ENCODE results near the gene UBN1.
A peak's percentile ranks its signal among the peaks of the same experiment; 100 is the strongest.

UBN1 gene

GRCh38 chr16:4880006-4880580 lies 32.8 kb downstream of the UBN1 start:
- Histone ChIP-seq H2BK5ac (ENCODE audit: low read depth, low read length, poor library complexity, severe bottlenecking) (no peak overlapping the region), H4K8ac (ENCODE audit: low read length) (no peak overlapping the region), H3K9ac (ENCODE audit: low read length) (no peak overlapping the region), H3K23ac (ENCODE audit: low read length in 2 of 2) (no peak overlapping the region), H3K4me2 (ENCODE audit: low read length, poor library complexity, severe bottlenecking) (no peak overlapping the region), H3K9me3 (ENCODE audit: control insufficient read depth, low read length) (no peaks in the 10 kb centered on the region), H2AFZ (ENCODE audit: low read depth, low read length) (no peak overlapping the region), H3K4ac (ENCODE audit: low read depth in 1 of 2, low read length in 2 of 2) (no peak overlapping the region), H3K14ac (ENCODE audit: low read length in 2 of 2) (no peak overlapping the region), H2BK15ac (ENCODE audit: low read depth, poor library complexity, severe bottlenecking) (no peak overlapping the region), H2BK12ac (ENCODE audit: low read length in 2 of 2) (no peak overlapping the region), H3K79me1 (replicated peaks; ENCODE audit: low read length, poor library complexity, severe bottlenecking) (peaks cover 49% of the 10 kb centered on the region), H3K36me3 (ENCODE audit: control insufficient read depth in 1 of 2, insufficient read depth in 2 of 2, low read depth in 1 of 2, low read length in 2 of 2) (peaks cover 76 to 98% of the 10 kb centered on the region in 2 experiments), H3K4me1 (ENCODE audit: control insufficient read depth, insufficient read depth, low read depth, low read length) (peaks cover 17% of the 10 kb centered on the region), H3K27me3 (ENCODE audit: control insufficient read depth in 1 of 2, insufficient read depth in 1 of 2, low read length in 2 of 2) (no peaks in the 10 kb centered on the region), H3K27ac (ENCODE audit: low read length, poor library complexity, severe bottlenecking) (no peak overlapping the region), H2AK5ac (ENCODE audit: low read length, severe bottlenecking) (no peak overlapping the region), H2BK120ac (ENCODE audit: low read depth, low read length) (no peak overlapping the region), H3K18ac (ENCODE audit: low read depth in 1 of 2, low read length in 2 of 2) (no peak overlapping the region), H4K91ac (ENCODE audit: low read length) (no peak overlapping the region), H3K4me3 (ENCODE audit: insufficient read depth in 1 of 2, low read depth in 1 of 2, low read length in 2 of 2) (no peak overlapping the region)
- DNase-seq, result no peak
- 95% methylated on average over 17 of the region's 17 CpGs for WGBS

- H2BK5ac ChIP-seq (ENCODE audit: low read depth, low read length, poor library complexity, severe bottlenecking), result no peak overlapping the region
- H3K9me3 ChIP-seq (ENCODE audit: control insufficient read depth, low read length), result no peaks in the 10 kb centered on the region
- DNase-seq, result peak; percentile 33
- H3K27ac ChIP-seq (ENCODE audit: low read length, poor library complexity, severe bottlenecking), result peak overlapping the region; percentile 55
- peaks cover 17% of the 10 kb centered on the region for H3K4me1 ChIP-seq (ENCODE audit: control insufficient read depth, insufficient read depth, low read depth, low read length)
- no peak overlapping the region for H2AFZ ChIP-seq (ENCODE audit: low read depth, low read length)
- H3K36me3 ChIP-seq (ENCODE audit: control insufficient read depth in 1 of 2, insufficient read depth in 2 of 2, low read depth in 1 of 2, low read length in 2 of 2), result peaks cover 82 to 99% of the 10 kb centered on the region in 2 experiments
- no peaks in the 10 kb centered on the region for H3K27me3 ChIP-seq (ENCODE audit: control insufficient read depth in 1 of 2, insufficient read depth in 1 of 2, low read length in 2 of 2)
- H4K91ac ChIP-seq (ENCODE audit: low read length), result no peak overlapping the region
- no peak overlapping the region for H3K14ac ChIP-seq (ENCODE audit: low read length in 2 of 2)
- H2BK15ac ChIP-seq (ENCODE audit: low read depth, poor library complexity, severe bottlenecking), result no peak overlapping the region
- no peak overlapping the region for H3K4ac ChIP-seq (ENCODE audit: low read depth in 1 of 2, low read length in 2 of 2)
- H3K23ac ChIP-seq (ENCODE audit: low read length in 2 of 2), result no peak overlapping the region
- peak overlapping the region; percentile 21 for H2AK5ac ChIP-seq (ENCODE audit: low read length, severe bottlenecking)
- H3K18ac ChIP-seq (ENCODE audit: low read depth in 1 of 2, low read length in 2 of 2), result no peak overlapping the region
- no peak overlapping the region for H4K8ac ChIP-seq (ENCODE audit: low read length)
- H3K9ac ChIP-seq (ENCODE audit: low read length), result no peak overlapping the region
- H2BK12ac ChIP-seq (ENCODE audit: low read length in 2 of 2), result no peak overlapping the region
- H2BK120ac ChIP-seq (ENCODE audit: low read depth, low read length), result no peak overlapping the region
- peaks cover 46% of the 10 kb centered on the region for H3K79me1 ChIP-seq (replicated peaks; ENCODE audit: low read length, poor library complexity, severe bottlenecking)
- H3K4me2 ChIP-seq (ENCODE audit: low read length, poor library complexity, severe bottlenecking), result no peak overlapping the region
- H3K4me3 ChIP-seq (ENCODE audit: insufficient read depth in 1 of 2, low read depth in 1 of 2, low read length in 2 of 2), result no peak overlapping the region
- WGBS, result 83% methylated on average over 8 of the region's 14 CpGs
Measured at GRCh38 chr16:4882000-4882632, 34.8 kb downstream of the UBN1 start.

- Histone ChIP-seq H2BK12ac (ENCODE audit: low read length in 2 of 2) (no peak overlapping the region), H4K91ac (ENCODE audit: low read length) (no peak overlapping the region), H3K9me3 (ENCODE audit: control insufficient read depth, low read length) (no peaks in the 10 kb centered on the region), H2BK15ac (ENCODE audit: low read depth, poor library complexity, severe bottlenecking) (no peak overlapping the region), H3K27ac (ENCODE audit: low read length, poor library complexity, severe bottlenecking) (peak overlapping the region; percentile 55), H2AK5ac (ENCODE audit: low read length, severe bottlenecking) (no peak overlapping the region), H4K8ac (ENCODE audit: low read length) (no peak overlapping the region), H3K36me3 (ENCODE audit: control insufficient read depth in 1 of 2, insufficient read depth in 2 of 2, low read depth in 1 of 2, low read length in 2 of 2) (peaks cover 84 to 99% of the 10 kb centered on the region in 2 experiments), H3K4me1 (ENCODE audit: control insufficient read depth, insufficient read depth, low read depth, low read length) (peaks cover 17% of the 10 kb centered on the region), H3K4me3 (ENCODE audit: insufficient read depth in 1 of 2, low read depth in 1 of 2, low read length in 2 of 2) (no peak overlapping the region), H2BK120ac (ENCODE audit: low read depth, low read length) (no peak overlapping the region), H3K9ac (ENCODE audit: low read length) (no peak overlapping the region), H3K27me3 (ENCODE audit: control insufficient read depth in 1 of 2, insufficient read depth in 1 of 2, low read length in 2 of 2) (no peaks in the 10 kb centered on the region), H2BK5ac (ENCODE audit: low read depth, low read length, poor library complexity, severe bottlenecking) (no peak overlapping the region), H3K14ac (ENCODE audit: low read length in 2 of 2) (no peak overlapping the region), H3K79me1 (replicated peaks; ENCODE audit: low read length, poor library complexity, severe bottlenecking) (peaks cover 44% of the 10 kb centered on the region), H3K4ac (ENCODE audit: low read depth in 1 of 2, low read length in 2 of 2) (no peak overlapping the region), H3K4me2 (ENCODE audit: low read length, poor library complexity, severe bottlenecking) (peak overlapping the region; percentile 21), H3K18ac (ENCODE audit: low read depth in 1 of 2, low read length in 2 of 2) (no peak overlapping the region), H2AFZ (ENCODE audit: low read depth, low read length) (no peak overlapping the region), H3K23ac (ENCODE audit: low read length in 2 of 2) (no peak overlapping the region)
- peak; percentile 43 for DNase-seq
- 86% methylated on average over 11 of the region's 11 CpGs for WGBS
Measured at GRCh38 chr16:4882633-4883285, 35.5 kb downstream of the UBN1 start.

- Histone ChIP-seq H3K4me3 (ENCODE audit: insufficient read depth in 1 of 2, low read depth in 1 of 2, low read length in 2 of 2) (no peak overlapping the region), H4K8ac (ENCODE audit: low read length) (no peak overlapping the region), H2BK12ac (ENCODE audit: low read length in 2 of 2) (no peak overlapping the region), H2AK5ac (ENCODE audit: low read length, severe bottlenecking) (no peak overlapping the region), H2BK15ac (ENCODE audit: low read depth, poor library complexity, severe bottlenecking) (no peak overlapping the region), H4K91ac (ENCODE audit: low read length) (no peak overlapping the region), H3K4me2 (ENCODE audit: low read length, poor library complexity, severe bottlenecking) (no peak overlapping the region), H2BK120ac (ENCODE audit: low read depth, low read length) (no peak overlapping the region), H3K9ac (ENCODE audit: low read length) (no peak overlapping the region), H3K23ac (ENCODE audit: low read length in 2 of 2) (no peak overlapping the region), H3K79me1 (replicated peaks; ENCODE audit: low read length, poor library complexity, severe bottlenecking) (peaks cover 41% of the 10 kb centered on the region), H2AFZ (ENCODE audit: low read depth, low read length) (no peak overlapping the region), H3K9me3 (ENCODE audit: control insufficient read depth, low read length) (no peaks in the 10 kb centered on the region), H3K4me1 (ENCODE audit: control insufficient read depth, insufficient read depth, low read depth, low read length) (peaks cover 17% of the 10 kb centered on the region), H3K4ac (ENCODE audit: low read depth in 1 of 2, low read length in 2 of 2) (no peak overlapping the region), H3K36me3 (ENCODE audit: control insufficient read depth in 1 of 2, insufficient read depth in 2 of 2, low read depth in 1 of 2, low read length in 2 of 2) (peaks cover 84 to 99% of the 10 kb centered on the region in 2 experiments), H2BK5ac (ENCODE audit: low read depth, low read length, poor library complexity, severe bottlenecking) (no peak overlapping the region), H3K14ac (ENCODE audit: low read length in 2 of 2) (no peak overlapping the region), H3K18ac (ENCODE audit: low read depth in 1 of 2, low read length in 2 of 2) (no peak overlapping the region), H3K27me3 (ENCODE audit: control insufficient read depth in 1 of 2, insufficient read depth in 1 of 2, low read length in 2 of 2) (no peaks in the 10 kb centered on the region), H3K27ac (ENCODE audit: low read length, poor library complexity, severe bottlenecking) (no peak overlapping the region)
- DNase-seq, result no peak
- 98% methylated on average over 25 of the region's 25 CpGs for WGBS
Measured at GRCh38 chr16:4883501-4883900, 36.2 kb downstream of the UBN1 start.
